RCC 7860 (cell line): ENCODE data around the gene TRIP13.
"Not testable (repeated sequence)": the region's sequence is repeated elsewhere in the genome, so short reads cannot be mapped to it uniquely, and the experiment has no call there.

ENCODE experiments used
- DNase-seq: peaks from one replicate; pipeline ENCODE4 v3.0.0-alpha.2; 2015; ENCODE audit warnings: low spot score
- FAIRE-seq: peaks from 2 replicates; lab custom pipeline; 2012; peaks lifted over from hg19 to GRCh38; lab: Jason Lieb, UNC

The TRIP13 gene

DNA sequence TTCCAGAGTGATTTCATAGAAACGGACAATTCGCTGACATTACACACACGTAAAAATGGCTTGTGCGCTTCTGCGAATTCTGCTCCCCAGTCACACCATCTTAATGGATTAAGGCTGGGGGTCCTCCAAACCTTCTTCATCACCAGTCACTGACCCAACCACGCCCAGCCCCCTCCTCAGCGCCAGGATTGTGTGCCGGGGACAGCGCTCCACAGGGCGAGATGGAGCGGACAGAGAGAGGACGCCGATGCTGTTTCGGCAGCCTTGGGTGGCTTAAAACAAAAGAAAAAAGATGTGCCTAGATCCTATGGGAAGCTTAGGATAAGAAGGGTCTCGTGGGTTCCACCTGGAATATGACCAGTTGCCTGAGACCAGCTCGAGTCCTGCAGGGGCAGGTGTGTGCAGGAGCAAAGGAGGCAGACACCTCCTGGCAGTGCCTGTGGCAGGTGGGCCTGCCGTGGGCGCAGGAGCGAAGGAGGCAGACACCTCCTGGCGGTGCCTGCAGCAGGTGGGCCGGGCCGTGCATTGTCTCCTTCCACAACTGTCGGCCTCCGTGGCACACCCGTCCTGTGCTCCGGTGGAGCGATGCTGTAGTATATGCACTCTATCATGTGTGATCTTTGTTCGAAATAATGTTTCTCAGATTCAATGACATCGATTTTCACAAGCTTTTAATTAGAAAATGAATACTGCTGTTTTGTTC is 20.9 kb upstream of the TRIP13 start:
- FAIRE-seq: no peak

DNA sequence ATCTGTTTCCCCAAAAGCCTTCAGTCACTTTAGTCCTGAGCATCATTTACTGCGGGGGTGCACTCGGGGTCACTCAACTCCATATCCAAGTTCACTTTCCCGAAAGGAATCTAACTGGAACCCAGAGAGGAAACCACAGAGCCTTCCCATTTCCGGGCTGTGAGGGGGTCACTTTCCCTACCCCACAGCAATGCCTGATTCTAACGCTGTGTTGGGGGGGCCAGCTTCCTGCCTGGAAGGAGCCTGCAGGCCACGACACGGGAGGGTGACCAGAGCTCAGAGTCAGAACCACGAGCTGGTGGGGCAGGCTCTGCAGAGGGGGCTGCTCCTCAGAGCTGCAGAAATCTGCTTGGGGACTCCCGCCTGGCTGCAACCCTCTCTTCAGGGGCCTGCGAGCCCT is 20.4 kb upstream of the TRIP13 start:
- DNase-seq (no peak), FAIRE-seq (no peak)

More for the DNA sequence above, 20.9 kb upstream of the TRIP13 start:
- DNase-seq: no peak

DNA sequence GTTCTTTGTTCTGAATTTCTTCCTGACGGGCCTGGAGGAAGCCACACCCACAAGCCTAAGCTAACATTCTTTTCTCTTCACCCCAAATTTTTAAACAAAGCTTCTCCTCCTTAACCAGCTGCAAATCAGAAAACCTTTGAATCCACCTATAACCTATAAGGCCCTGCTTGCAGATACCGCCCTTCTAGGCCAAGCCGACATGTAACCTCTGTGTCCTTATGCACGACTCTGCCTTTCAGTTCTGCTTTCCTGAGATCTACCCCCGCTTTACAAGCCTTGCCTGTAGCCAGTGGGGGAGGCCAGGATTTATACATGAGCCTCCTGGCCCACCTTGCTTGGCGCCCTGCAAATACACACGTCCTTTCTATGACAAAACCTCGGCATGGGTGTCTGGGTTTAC is 19.4 kb upstream of the TRIP13 start:
- no peak for FAIRE-seq
- DNase-seq: no peak

DNA sequence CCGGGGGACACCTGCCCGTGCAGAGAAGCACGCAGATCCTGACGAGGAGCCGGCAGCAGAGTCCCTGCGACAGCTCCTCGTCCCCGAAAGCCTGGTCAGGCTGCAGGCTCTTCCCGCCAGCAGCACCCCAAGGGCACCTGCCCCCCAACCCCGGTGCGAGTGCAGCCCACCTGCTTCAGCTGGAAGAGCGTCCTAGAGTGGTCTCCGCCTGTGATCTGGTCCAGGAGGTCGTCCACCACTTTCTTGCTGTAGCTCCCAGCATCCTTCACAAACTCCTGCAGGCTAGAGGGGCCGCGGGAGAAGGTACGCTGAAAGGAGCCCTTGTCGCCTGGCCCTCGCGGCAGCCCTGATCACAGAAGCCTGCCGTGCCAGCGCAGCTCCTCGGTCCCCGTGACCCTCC is 16.8 kb upstream of the TRIP13 start:
- FAIRE-seq (no peak), DNase-seq (no peak)

DNA sequence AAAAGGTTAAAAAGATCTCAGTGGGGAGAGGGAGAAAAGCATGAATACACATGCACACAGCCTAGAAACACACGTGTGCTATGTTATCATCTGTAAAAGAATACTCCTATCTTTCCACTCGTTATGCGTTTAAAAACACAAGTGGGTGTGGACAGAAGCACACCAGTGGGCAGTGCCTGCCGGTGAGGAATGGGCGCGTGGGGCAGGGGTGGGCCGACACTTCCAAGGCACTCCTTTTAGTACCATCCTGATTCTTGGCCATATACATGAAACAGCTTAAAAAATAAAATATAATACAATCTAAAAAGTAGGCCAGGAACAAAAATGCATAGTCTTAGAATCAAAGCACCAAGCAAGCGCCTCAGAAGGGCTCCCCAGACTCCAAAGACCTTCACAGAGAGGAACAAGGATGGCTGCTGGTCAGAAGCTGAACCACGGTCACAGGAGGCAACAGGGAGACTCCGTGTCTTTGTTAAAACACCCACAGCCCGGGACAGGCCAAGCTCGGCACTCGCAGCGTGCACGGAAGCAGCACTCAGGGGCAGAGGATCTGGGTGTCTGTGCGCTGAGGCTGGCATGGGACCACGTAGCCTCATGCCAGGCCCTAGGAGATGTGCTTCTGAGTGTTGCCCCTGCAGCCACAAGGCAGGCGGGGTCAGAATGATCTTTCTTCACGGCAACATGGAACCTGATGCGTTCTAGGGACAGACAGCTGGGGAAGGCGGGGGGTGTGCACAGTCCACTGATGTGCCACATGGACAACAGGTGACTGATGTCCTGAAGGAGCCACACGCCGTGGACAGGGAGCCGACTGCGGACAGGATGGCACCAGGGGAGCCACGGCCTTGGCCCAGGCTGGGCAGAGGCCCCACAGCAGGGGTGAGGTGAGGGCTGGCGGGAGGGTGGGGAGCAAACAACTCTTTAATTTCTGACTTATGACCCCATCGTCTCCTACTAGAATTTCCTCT is 16.0 kb upstream of the TRIP13 start:
- DNase-seq: no peak
- no peak for FAIRE-seq

DNA sequence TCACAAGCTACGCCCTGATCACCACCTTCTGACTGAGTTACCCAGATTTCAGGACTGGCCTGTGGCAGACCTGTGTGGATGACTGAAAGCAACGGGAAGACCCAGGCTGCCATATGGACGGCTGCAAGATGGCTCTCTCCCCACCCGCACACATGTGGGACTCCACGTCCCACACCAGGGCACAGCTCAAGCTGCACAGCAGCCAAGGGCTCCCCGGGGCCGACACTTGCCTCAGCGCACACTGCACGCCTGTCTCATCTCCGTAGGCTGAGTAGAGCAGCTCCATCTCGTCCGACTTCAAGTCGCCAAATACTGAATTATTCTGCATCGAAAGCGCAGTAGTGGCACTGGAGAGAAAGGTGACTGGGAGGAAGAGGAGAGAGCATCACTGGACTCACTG is 14.6 kb upstream of the TRIP13 start:
- DNase-seq (no peak), FAIRE-seq (no peak)

DNA sequence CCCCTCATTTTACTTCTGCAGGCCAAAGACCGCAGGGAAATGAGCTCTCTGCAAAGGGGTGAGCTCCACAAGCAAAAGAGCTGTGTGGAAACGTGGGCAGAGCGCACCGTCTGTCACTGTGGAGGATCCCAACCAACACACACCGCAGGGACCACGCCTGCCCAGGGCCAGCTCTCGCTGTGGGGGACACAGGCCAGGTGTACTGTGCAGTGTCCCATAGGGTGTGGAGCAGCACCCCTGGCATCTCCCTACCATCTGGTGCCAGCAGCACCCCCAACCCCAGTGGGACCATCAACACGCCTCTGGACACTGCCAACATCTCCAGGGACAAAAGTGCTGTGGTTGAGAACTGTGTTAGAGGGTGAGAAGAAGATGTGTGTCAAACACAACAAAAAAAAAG is 14.0 kb upstream of the TRIP13 start:
- not testable (repeated sequence) for DNase-seq, FAIRE-seq

DNA sequence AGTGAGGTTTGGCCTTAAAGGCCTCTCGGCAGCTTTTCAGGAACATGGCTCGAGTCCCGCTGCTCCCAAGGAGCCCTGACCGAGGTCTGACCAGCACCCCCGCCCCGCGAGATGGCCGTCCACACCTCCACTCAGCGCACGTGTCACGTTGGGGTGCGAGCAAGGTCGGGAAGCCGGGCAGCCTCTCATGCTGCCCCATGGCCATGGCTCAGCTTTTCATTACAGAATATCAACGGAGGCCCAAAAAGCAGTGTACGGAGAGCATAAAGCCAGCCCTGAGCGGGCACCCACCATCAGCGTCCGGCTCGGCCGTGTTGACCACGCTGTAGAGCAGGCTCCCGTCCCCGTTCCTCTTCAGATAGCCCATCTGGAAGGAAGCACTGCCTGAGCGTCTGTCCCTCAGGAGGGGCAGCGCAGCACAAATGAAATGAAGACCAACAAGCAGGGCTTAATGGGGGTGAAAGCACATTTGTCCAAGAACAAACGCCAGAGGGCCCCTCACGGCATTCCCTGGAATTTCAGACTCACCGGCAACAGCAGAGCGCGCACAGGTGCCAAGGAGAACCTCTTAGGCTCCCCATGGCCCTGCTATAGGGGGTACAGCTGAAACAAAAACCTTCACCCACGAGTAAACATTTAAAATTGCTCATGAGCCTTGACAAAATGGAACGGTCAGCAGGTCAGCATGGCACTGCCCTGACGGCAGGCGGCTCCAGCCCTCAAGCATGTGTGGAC is 11.7 kb upstream of the TRIP13 start:
- FAIRE-seq: no peak
- DNase-seq: no peak

DNA sequence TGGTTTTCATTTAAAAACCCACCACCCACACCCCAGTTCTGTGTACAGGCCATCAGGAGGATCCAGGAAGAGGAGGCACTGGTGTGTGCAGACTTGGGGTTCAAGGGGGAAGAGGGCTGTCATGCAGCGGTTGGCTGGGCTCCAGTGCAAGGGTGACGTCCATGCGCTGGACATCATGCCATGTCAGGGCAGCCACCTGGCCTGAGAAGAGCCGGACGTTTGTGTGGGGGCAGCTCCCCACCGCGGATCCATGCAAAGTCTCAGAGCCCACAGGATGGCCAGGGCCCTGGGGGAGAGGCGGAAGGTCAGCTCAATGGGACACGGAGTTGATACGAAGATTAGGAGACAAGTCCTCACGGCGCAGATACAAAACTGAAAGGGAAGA is 11.1 kb upstream of the TRIP13 start:
- FAIRE-seq (no peak), DNase-seq (no peak)

DNA sequence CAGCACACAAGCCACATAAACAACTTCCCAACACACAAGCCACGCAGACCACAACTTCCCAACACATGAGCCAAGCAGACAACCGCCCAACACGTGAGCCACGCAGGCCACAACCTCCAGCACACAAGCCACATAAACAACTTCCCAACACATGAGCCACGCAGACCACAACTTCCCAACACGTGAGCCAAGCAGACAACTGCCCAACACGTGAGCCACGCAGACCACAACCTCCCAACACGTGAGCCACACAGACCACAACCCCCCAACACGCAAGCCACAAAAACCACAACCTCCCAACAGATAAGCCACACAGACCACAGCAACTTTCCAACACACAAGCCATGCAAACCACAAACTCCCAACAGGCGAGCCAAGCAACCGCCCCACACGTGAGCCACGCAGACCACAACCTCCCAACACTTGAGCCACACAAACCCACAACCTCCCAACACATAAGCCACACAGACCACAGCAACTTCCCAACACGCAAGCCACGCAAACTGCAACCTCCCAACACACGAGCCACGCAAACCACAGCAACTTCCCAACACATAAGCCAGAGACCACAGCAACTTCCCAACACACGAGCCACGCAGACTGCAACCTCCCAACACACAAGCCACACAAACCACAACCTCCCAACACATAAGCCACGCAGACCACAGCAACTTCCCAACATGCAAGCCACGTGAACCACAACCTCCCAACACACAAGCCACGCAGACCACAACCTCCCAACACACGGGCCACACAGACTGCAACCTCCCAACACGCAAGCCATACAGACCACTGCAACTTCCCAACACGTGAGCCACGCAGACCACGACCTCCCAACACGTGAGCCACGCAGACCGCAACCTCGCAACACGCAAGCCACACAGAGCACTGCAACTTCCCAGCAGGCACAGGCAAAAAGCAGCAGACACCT is 10.2 kb upstream of the TRIP13 start:
- FAIRE-seq (no peak), DNase-seq (no peak)

DNA sequence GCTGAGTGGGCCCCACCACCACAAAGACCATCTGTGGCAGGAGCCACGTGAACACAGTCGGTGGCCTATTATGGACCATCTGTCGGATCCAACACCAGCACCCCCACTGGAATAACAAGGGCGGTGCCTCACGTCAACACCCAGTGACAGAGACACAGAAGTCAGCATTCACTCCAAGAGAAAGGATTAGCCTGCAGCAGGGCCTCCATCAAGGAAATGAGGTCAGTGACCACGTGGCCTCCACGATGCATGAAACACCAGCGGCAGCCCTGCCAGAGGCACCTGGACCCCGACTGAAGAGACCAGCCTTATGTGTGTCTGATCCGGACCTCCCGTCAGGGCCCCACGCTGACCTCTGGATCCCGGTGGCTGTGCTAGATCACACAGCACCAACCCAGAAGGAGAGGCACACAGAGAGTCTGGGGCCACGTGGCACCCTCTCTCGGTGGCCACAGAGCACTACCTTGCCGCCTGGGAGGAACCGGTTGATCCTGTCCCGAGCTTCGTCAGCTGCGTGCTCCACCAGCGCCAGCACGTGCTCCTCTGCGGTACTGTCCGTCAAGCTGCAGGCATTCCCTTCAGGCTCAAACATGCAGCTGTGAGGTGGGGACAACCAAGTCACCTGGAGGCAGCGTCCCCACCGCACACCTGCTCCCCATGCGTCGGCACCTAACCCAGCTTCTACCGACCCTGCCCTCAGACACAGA is 9.1 kb upstream of the TRIP13 start:
- no peak for FAIRE-seq
- no peak for DNase-seq

DNA sequence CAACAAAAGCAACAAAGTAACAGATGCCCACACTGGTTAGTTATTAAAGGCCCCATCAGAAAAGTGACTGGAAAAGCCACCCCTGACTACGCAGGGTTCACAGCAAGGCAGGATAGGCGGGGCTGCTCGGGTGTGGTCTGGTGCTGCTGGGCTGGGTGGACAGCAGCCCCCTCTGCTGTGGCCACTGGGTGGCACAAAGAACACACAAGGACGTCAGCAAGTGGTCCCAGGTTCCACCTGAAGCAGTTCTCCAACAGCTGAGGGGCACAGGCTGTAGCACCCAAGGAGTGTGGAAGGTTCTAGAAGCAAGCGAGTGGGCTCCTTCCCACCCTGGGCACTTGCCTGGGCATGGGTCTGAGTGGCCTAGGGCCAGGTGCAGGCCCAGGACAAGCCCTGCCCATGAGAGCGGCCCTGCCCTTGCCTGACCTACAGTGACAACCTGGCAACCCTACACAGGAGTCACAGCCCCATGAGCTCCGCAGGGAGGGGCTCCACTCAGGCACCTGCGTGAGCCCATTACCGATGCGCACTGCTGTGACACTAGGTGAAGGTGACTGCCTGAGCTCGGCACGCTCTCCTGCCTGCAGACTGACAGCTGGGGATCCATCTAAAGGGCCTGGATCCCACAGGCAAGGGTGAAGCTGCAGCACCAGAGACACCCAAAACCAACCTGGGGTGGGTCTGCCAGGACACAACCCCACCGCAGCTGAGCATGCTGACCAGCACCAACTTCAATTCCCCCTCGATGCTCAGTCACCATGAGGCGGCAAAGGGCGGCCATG is 8.1 kb upstream of the TRIP13 start:
- no peak for FAIRE-seq
- no peak for DNase-seq

DNA sequence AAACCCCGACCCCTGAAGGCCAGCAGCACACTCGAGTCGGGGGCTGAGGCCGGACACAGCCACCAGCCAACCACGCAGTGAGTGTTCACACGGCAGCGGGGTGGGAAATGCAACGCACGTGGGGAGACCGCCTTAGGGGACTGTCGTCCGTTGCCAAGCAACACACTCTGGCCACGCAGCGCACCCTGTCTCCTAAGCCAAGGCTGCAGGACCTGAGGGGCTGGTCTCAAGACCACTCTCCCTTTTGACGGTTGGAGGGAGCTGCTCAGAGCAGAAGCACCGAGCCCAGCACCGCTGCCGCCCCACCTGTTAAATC is 7.6 kb upstream of the TRIP13 start:
- FAIRE-seq (no peak), DNase-seq (no peak)

DNA sequence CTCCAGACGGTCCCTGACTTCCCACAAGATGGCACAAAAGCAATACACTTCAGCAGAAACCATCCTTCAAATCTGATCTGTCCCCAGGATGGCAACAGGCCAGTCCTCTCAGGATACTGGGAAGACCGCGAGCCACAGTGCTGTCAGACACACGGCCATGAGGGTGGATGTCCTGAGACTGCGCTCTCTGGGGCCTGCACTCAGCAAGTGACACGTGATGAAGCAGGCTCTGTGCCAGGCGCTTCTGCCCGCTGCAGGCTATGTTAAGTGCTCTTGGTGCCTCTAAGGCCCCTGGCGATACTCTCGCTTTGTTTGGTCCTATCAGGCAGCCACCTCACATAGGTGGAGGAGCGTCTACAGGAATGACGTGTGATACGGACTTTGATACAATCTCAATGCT is 7.2 kb upstream of the TRIP13 start:
- DNase-seq (no peak), FAIRE-seq (no peak)

DNA sequence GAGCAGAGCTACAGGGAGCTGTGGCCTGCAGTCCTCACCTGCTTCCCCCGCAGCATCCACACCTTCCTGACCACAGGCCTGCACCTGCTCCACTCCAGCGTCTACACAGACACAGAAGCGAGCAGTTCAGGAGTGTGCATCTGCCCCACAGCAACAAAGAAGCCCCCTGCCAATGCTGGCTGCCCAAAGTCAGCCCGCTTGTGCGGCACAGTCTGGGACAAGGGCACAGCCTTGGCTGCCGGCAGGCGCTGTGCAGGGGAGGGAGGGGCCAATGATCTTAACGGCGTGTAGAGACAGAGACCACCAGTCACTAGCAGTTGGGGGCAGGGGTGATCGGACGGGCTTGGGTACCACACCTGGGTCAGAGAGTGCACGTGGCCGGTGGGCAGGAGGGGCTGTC is 6.6 kb upstream of the TRIP13 start:
- no peak for FAIRE-seq

DNA sequence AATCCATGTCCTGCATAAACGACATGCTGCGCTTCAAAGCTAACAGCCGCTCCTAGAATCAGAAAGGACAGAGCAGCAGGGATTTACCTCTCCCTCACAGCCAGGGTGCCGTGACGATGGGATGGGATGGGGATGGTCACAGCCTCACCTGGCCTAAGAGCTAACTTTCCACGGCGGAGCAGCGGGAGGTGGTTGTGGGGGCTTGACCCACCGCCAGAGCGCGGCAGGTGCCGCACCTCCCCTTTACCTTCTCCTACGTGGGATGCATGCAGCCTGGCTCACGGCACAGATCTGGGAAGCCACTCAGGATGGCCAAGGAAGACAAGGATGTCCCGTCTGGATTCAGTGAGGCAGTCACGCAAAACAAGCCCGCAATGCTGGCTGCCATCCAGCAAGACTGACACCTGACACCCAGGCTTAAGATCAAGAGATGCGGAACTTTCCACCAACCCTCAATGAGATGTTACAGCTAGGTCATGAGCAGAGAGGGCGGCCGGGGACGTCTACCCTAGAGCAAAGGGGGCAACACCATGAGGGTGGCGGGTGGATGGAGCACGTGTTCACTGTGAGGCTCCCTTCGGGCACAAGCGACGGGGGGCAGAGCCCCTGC is 5.9 kb upstream of the TRIP13 start:
- no peak for FAIRE-seq
- DNase-seq: no peak

More for the DNA sequence above, 6.6 kb upstream of the TRIP13 start:
- no peak for DNase-seq

DNA sequence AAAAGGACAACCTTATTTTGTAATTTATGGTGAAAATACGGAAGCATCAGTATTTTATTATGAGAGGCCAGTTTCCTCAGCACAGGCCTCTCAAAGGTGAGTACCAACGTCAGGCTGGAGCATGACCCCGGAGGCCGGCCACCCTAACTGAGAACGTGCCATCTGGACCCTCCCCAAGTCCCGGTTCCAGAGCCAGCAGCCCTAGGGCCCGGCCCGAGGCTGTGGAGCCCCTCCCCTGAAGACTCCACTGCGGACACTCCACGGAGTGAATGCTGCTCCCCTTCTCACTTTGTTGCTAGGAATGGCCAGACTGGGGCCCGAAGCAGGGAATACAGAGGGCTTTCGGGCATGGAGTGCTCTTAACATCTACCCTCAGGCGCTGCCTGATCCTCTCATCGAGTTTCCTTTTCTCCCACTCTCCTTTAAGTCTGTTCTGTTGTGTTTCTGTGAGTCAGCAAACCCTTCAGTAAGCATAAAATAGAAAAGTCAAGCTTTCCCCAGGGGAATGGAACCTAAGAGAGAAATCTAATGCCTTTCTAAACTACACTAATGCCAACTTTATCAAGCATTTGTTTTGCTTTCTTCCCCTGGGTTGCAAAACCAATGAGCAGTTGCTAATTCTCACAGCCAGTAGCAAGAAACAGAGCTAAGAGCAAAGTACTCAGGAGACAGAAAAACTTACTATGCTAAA is 4.6 kb upstream of the TRIP13 start:
- no peak for FAIRE-seq
- no peak for DNase-seq

DNA sequence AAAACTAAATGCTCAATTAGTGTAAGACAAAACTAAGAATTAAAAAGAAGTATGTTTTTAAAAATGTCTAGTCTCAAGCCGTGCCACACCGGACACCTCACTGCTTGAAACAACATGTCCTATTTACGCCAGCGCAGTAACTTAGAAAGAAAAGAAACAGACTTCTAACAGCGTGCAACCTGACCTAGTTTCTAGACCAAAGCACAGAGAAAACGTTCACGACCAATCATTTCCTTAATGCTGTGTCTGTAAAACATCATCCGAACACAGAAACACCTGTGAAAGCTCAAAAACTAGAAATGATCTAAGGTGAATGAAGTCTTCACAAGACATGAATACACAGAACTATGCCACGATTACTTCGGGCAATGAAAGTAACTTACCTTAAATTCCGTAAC is 4.0 kb upstream of the TRIP13 start:
- DNase-seq (no peak), FAIRE-seq (no peak)
